GM21423 (cell line): Measurements from ENCODE around the gene GM2A.
A peak's percentile ranks its signal among the peaks of the same experiment; 100 is the strongest.
"Not testable (repeated sequence)": the region's sequence is repeated elsewhere in the genome, so short reads cannot be mapped to it uniquely, and the experiment has no call there.

Source experiments
- ATAC-seq: cut with Tn5 transposase; IDR thresholded peaks from one replicate; pipeline ENCODE4 v1.9.1; 2021; ENCODE audit warnings: mild to moderate bottlenecking, moderate library complexity; ENCODE audit not compliant: unreplicated experiment

Gene GM2A

DNA sequence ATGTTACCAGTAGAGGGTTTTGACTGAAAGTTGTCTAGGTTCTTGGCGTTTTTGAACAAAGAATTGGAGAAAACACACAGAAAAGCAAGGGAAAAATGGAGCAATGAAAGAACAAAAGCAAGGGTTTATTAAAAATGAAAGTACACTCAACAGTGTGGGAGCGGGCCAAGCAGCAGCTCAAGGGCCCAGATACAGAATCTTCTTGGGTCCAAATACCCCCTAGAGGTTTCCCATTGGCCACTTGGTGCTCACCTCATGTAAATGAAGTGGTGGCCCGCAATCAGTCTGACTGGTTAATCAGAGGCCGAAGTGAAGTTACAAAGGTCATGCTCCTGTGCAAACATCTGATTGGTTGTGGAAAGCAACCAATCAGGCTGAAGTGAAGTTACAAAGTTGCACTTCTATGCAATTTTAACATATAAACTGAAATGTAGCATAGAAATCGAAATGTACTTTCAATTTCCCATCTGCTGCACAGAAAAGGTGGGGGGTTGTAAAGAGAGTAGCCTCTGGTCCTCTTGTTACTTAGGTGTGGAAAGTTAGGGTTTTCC lies 1.9 kb upstream of the GM2A start:
- ATAC-seq, result no peak

DNA sequence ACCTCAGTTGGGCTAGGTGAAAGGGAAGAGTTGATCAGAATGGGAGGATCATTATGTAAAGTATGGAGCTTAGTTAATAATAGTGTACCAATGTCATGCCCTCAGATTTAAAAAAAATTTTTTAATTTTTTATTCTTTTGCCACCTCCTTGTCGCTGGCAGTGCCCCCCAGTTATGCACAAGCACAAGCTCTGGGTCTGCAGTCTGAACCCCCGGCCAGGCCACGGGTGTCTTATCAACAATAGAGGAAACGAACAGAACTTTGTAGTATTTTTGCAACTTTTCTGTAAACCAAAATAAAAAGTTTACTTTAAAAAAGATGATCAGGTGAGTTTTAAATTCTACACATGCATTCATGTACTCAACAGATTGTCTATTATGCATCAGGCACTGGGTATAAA lies 1.4 kb upstream of the GM2A start:
- ATAC-seq, result no peak

DNA sequence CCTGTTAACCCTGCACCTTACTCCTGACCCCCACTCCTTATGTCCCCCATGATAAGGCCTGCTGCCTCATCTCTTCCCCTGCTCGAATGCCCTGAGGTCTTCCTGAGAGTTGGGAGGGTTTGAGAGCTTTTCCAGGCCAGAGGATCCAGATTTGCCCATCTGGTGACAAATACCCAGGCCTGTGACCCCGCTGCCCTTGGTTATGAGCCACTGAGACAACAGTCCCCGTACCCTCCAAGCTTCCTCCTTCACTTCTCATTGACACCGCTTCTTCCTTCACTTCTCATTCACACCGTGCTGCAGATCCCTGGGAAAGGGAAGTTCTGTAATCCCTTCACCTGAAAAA lies 593 bp downstream of the GM2A start:
- no peak for ATAC-seq

DNA sequence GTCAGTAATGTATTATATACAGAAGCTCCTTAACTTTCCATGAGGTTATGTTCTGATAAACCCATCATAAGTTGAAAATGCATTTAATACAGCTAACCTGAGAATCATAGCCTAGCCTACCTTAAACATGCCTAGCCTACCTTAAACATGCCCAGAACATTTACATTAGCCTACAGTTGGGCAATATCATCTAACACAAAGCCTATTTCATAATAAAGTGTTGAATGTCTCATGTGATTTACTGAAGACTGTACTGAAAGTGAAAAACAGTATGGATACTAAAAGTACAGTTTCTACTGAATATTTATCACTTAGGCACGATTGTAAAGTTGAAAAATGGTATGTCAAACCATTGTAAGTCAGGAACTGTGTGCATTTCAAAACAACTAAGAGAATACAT lies 1.6 kb downstream of the GM2A start:
- no peak for ATAC-seq

DNA sequence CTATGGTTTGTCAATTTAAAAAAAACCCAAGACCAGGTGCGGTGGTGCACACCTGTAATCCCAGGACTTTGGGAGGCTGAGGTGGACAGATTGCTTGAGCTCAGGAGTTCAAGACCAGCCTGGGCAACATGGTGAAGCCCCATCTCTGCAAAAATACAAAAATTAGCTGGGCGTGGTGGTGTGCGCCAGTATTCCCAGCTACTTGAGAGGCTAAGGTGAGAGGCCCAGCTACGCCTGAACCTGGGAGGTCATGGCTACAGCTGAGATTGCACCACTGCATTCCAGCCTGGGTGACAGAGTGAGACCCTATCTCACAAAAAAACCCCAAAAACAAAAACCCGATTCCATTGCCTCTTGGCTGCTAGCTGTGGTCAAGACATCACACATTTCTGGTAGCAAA lies 2.0 kb downstream of the GM2A start:
- ATAC-seq, result not testable (repeated sequence)

DNA sequence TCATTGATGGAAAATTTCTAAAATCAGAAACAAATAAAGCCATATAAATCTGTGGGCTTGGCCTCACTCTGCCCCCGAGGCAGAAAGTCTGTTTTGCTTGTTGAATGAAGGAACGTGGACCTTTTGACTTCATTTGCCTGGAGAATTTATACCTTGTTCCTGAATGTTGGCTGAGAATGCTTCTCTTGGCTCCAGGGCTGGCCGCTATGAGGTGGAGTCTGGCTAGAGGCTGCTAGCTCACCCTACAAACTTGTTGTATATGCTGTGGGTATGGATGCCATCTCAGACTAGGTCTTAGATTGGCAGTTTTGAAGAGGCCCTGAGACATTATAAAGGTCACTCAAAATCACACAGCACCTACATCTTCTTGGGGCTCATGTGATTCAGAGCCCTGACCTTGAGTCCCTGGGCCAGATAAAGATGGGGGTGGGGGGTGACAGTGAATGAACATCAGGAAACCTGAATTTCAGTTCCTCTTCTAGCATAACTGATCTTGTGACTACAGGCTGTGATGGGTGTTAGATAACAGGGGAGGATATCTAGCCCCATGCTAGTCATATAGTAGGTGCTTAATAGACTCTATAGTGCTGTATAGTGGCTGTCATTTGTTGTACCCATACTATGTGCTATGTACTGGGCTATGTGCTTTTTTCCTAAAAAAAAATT lies 2.8 kb downstream of the GM2A start:
- peak; percentile 36 for ATAC-seq

DNA sequence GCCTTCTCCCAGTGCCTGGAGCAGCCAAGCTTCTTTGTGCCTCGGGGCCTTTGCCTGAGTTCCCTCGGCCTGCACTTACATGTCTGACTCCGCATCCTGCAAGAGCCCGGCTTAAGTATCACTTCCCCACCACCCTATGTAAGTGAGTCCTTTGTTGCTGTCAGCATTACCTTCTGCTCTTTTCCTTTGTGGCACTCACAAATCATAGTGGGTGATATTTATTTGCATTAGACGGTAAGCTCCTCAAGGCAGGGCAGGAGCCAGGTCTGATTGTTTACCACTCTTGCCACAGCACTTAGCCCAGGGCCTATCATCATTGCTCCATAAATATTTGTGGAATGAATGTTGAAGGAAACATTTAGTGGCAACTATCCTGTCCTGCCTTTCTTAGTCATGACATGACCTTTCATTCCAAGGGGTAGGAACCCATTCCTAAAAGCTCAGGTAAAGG lies 4.8 kb downstream of the GM2A start:
- ATAC-seq, result peak; percentile 26

DNA sequence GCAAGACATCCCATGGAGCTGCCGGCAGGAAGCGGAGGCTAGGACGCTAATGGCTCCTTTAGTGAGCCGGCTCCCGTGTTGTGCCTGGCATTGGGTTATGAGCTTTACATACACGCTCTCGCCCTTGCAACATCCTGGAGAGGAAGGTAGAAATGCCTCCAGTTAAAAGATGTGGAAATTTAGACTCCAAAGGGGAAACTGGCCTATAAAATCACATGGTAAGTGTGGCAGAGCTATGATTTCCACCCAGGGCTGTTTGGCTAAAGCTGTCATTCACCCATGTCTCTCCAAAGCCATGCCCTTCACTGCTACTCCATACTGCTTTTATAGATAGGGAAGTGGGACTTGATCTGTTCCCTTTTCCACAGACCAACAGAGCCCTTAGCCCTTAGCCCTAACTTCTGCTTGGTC lies 5.2 kb downstream of the GM2A start:
- ATAC-seq, result no peak

DNA sequence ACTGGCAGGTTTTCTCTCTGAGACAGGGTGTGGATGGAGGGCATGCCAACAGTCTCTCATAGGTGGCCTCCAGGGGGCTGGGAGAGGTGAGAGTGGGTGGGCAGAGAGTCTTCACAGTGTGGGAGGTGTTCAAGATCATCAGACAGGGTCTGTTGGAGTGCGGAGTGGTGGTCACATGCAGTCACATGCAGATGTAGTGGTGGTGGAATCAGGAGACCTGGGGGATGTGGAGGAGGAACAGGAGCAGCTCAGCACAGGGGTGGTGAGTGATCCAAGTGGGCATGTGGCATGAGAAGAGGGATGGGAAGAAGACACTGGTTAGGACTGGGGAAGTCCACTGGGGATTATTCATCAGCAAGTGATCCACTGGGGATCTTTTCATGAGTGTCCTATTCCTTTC lies 5.8 kb downstream of the GM2A start:
- no peak for ATAC-seq

DNA sequence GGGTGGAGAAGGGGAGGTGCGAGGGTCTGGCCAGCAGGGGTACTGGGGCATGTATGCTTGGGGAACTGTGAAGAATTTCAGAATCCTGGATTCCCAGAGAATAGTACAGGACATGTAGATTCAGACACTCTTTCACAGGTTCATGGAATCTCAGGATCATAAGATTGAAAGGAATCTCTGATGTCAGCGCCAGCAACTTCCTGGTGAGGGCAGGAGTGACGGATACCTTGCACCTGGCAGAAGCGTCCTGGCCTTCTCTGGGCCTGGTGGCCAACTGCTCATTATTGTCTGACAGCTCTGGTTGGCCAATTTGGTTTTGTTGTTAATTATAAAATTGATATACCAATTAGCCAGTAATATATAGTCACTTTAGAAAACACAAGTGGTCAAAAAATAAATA lies 6.9 kb downstream of the GM2A start:
- no peak for ATAC-seq

DNA sequence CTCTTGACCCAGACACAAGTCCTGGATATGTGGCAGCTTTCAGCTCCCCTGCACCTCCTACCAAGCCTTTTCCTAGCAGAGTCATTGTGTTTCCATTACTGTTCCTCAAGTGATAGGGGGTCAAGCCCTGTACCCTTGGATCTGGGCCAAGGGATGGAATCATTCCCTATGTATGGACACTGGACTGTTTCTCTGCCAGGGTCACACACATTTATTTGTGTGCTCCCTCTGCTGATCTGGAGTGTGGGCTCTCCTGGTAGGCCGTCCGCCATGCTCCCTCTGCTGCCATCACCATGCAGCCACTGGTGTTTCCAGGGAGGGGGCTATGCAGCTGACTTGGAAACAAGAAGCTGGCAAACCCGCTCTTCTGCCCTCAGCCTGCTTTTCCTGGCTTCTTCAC lies 9.5 kb downstream of the GM2A start:
- no peak for ATAC-seq

DNA sequence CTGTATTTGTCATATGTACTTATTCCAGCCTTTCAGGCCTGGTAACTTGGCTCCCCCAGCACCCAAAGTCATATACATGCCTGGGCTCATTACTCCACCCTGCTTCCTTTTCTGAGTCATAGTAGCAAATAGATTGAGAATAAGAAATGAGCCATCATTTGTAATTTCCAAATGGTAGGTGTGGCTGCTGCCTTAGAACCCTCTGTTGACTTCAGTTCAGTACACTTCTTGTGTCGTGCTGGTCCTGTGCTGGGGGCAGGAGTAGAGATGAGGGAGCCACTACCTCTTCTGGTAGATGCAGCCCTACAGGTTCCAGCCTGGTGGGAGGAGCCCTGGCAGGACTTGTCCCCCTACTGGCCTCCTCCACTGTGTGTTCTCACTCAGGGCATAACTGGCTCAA lies 11.1 kb downstream of the GM2A start:
- no peak for ATAC-seq

DNA sequence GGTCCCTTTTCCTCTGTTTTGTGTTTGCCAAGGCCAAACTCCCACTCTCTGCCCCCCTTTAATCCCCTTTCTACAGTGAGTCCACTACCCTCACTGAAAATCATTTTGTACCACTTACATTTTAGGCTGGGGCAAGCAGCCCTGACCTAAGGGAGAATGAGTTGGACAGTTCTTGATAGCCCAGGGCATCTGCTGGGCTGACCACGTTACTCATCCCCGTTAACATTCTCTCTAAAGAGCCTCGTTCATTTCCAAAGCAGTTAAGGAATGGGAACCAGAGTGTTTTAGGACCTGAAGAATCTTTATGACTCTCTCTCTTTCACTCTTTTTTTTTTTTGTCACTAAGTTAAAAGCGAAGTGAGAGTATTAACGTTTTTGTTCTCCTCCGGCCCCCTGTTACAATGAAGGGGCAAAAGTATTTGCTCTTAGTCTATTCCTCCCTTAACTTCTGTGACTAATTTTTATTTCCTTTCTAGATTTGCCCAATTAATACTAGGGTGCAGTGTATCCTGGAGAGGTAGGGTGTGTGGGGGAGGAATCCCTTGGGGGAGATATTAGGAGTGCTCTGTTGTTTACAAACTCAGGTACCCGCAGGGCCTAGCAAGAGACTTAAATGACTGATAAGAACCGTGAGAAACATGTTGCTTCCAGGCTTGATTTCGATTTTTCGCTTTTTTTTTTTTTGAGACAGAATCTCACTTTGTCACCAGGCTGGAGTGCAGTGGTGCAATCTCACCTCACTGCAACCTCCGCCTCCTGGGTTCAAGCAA lies 14.7 kb downstream of the GM2A start:
- ATAC-seq, result no peak

DNA sequence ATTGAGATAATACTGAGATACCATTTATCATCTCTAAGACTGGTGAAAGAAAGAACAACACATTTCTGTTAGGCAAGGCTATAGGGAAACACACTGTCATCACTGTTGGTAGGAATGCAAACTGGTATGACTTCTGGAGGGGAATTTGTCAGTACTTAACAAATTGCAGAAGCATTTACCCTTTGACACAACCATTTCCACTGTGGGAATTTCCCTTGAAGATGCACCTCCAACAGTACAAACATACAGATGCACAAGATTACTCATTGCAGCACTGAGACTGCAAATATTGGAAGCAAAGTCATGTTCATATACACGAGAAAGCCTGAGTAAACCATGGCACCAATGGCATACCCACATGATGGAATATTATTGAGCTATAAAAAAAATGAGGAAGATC lies 17.6 kb downstream of the GM2A start:
- peak; percentile 83 for ATAC-seq

DNA sequence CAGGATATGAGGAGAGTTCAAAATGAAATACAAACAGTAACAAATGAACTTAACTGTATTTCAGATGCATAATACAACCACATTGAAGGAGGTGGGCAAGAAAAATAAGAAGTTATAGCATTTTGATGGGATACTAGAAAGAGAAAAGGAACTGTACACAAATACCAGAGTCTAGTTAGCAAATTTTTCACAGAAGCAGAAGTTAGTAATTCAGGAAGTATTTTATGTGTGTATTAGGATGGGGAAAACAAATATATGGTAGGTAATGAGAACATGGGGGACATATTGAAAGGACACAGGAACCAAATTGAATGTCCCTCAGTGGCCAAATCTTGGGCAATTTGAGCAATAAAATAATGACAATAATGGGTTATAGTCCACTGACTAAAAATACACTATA lies 18.4 kb downstream of the GM2A start:
- no peak for ATAC-seq

DNA sequence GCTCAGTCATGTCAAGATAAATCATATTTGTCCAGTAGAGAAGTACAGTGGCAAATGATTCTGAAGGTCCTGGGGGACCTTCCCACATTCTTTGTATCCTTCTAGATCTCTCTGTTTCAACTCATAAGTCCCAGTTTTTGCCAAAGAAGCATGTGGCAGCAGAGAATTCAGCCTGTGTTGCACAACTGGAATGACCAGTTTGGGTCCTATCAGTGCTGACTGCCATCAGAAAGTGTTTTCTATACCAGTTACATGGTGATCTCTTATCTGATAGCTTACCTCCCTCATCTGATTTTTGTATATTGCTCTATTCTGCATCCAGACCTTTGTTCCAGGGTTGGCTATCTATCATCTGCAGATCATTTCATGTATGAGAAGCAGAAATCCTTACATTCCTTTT lies 21.7 kb downstream of the GM2A start:
- ATAC-seq, result no peak

DNA sequence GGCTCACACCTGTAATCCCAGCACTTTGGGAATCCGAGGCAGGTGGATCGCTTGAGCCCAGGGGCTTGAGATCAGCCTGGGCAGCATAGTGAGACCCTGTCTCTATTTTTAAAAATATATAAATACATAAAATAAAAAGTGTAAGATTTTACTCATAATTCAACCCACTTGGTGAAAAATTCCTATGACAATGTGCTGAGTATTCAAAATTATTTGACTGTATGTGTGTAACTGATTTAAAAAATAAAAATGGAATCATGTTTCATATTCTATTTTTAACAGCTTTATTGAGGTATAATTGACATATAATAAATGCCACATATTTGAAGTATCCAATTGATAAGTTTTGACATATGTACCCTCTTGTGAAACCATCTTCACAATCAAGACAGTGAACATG lies 22.8 kb downstream of the GM2A start:
- ATAC-seq, result no peak

DNA sequence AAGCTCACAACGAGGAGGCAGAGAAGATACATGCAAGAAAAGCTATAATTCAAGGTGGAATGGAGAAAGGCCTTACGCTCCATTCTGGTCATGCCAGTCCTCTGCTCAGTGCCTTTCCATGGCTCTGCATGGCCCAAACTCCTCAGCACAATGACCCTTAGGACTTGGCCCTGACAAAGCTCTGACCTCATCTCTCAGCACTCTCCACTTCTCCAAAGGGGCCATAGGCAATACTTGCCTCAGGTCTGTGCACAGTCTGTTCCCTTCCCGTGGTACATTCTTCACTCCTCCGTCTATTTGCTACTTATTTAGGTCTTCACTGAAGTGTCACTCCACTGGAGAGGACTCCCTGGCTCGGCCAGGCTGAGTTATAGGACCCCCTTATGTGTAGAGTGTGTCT lies 25.9 kb downstream of the GM2A start:
- ATAC-seq, result no peak

DNA sequence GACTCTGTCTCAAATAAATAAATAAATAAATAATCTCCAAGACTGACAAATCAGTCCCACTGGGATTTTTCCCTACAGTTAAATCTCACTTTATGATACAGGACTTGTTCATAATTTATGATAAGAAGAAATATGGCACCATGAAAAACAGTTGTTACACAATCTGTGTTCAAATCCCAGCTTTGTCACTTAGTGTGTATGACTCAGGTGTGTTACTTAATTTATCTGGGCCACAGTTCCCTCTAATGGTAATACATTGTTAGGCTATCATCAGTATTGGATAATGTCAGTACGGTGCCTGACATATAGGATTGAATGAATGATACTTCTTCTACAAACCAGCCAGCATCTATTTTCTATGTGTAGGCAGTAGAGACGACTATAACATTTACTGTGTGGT lies 27.5 kb downstream of the GM2A start:
- no peak for ATAC-seq

DNA sequence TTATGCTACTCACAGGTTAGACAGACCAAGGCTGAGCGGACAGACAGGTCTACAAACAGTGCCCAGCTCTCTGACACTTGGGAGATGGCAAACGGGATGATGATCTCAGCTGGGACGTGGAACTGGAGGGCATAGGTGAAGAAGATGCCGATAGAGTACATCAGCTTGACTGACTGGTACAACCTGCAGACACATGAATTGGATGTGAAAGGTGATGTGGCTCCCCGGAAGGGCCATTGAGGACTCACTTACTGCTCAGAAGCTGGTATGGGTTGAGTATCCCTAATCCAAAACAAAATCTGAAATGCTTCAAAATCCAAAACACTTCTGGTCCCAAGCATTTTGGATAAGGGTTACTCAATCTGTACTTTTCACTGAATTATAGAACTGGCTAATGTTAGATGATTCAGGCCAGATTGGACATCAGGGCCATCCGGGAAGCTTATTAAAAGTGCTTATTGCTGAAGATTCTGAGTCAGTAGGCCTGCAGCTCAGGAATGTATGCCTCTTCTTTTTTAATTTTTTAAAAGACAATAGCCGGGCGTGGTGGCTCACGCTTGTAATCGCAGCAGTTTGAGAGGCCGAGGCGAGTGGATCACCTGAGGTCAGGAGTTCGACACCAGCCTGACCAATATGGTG lies 28.1 kb downstream of the GM2A start:
- ATAC-seq, result no peak

DNA sequence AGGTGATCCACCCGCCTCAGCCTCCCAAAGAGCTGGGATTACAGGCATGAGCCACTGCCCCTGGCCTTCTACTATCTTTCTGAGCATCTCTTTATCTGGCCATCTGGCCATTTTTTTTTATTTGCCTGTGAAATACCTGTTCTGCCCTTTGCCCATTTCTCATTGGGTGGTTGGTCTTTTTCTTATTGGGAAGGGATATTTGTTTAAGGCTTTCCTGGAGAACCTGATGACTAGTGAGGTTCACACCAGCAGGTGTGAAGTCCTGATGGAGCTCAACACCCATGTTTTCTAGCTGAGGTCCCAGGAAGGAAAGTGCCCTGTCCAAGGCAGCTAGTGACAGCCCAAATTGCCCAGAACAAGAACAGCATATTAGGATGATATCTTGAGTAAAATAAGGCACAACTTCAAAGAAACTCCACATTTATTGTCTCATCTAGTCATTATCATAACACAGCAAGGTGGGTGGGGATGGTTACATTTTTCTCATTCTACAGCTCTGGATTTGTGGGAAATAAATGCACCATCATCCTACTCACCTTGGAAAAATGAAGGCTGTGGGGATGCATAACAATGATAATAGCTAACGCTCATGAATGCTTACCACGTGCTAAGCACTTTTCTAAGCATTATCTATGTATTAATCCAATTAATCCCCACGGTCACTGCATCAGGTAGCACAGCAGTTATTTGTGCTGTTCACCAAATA lies 30.3 kb downstream of the GM2A start:
- ATAC-seq, result no peak
